HepG2 (cell line): Measurements from ENCODE around the gene SERINC4.

Experiments used
- CTCF ChIP-seq: sonication (generic); formaldehyde crosslinking; IDR thresholded peaks from 2 replicates; pipeline ENCODE4 v1.5.0; 2020; ENCODE audit warnings: mild to moderate bottlenecking, missing genetic modification reagents, moderate library complexity
- ESRRA ChIP-seq: sonication (generic); formaldehyde crosslinking; IDR thresholded peaks from 2 replicates; pipeline ENCODE4 v1.5.1; 2020; ENCODE audit warnings: mild to moderate bottlenecking, low read depth, missing genetic modification reagents
- MAX ChIP-seq: IDR thresholded peaks from 2 replicates; pipeline ENCODE4 v1.6.1; 2012; ENCODE audit warnings: inconsistent platforms
- NR2C2 ChIP-seq: sonication (generic); formaldehyde crosslinking; IDR thresholded peaks from 2 replicates; pipeline ENCODE4 v1.4.0; 2020; ENCODE audit warnings: missing genetic modification reagents, mild to moderate bottlenecking, moderate library complexity, borderline replicate concordance
- TCF7 ChIP-seq: sonication (generic); IDR thresholded peaks from 2 replicates; pipeline ENCODE4 v1.6.1; 2016; ENCODE audit warnings: antibody characterized with exemption, low read depth
- TGIF2 ChIP-seq: IDR thresholded peaks from 2 replicates; pipeline ENCODE4 v1.6.1; 2016; ENCODE audit warnings: control low read depth, missing compliant biosample characterization
- TRIM22 ChIP-seq: fragments of 450-650 bp; IDR thresholded peaks from 2 replicates; pipeline ENCODE4 v1.6.1; 2017
- USF2 ChIP-seq, 2 experiments: sonication (generic) in 1 of 2; formaldehyde crosslinking in 1 of 2; IDR thresholded peaks; 2 replicates each; pipeline versions ENCODE4 v1.5.1 to v1.6.1; 2011 to 2020; ENCODE audit warnings: borderline replicate concordance in 1 of 2, low read depth in 1 of 2, low read length in 1 of 2, mild to moderate bottlenecking in 1 of 2, missing genetic modification reagents in 1 of 2, moderate library complexity in 1 of 2
- YY1 ChIP-seq: IDR thresholded peaks from 2 replicates; pipeline ENCODE4 v1.6.1; 2011; ENCODE audit warnings: low read length, low read depth, moderate library complexity, mild to moderate bottlenecking; ENCODE audit not compliant: insufficient read depth, insufficient replicate concordance
- ZBTB37 ChIP-seq: sonication (generic); formaldehyde crosslinking; IDR thresholded peaks from 2 replicates; pipeline ENCODE4 v1.4.0; 2020; ENCODE audit warnings: mild to moderate bottlenecking, missing genetic modification reagents
- ZBTB43 ChIP-seq: sonication (generic); formaldehyde crosslinking; conservative IDR thresholded peaks from 2 replicates; pipeline ENCODE4 v1.4.0; 2020; ENCODE audit warnings: missing genetic modification reagents
- ZKSCAN1 ChIP-seq: fragments of 150-350 bp; IDR thresholded peaks from 2 replicates; pipeline ENCODE4 v1.6.1; 2014; ENCODE audit warnings: low read length
- ZNF260 ChIP-seq: sonication (generic); formaldehyde crosslinking; IDR thresholded peaks from 2 replicates; pipeline ENCODE4 v1.4.0; 2020; ENCODE audit warnings: missing genetic modification reagents, low read depth, mild to moderate bottlenecking, borderline replicate concordance
- ZNF33B ChIP-seq: sonication (generic); formaldehyde crosslinking; IDR thresholded peaks from 2 replicates; pipeline ENCODE4 v1.5.1; 2020; ENCODE audit warnings: mild to moderate bottlenecking, missing genetic modification reagents

GRCh38 chr15:43795997-43796396 lies 4.0 kb downstream of the SERINC4 start:
- TF ChIP-seq ZBTB37 (CRISPR knock-in tag) (no peak), TCF7 (no peak), ZBTB43 (CRISPR knock-in tag) (no peak), YY1 (no peak), USF2 (IDR thresholded peaks at IDR 0.05; ENCODE audit: low read depth, low read length) (no peak), USF2 (CRISPR knock-in tag; IDR thresholded peaks at IDR 0.05; ENCODE audit: borderline replicate concordance) (no peak), CTCF (no peak), MAX (no peak), TRIM22 (no peak), TGIF2 (no peak), ZNF33B (CRISPR knock-in tag) (no peak), ZNF260 (CRISPR knock-in tag) (no peak), ZKSCAN1 (no peak), ESRRA (CRISPR knock-in tag) (no peak), NR2C2 (no peak)
